A673 (cell line): ENCODE data around the gene IGFL3. TPM values are rescaled to one million over a fixed set of nuclear protein-coding genes. Genes with fewer than 3 reads are reported as not detected.

ENCODE experiments used
- BruUV-seq: library from RNA; stranded (reverse); fragments of 400-500 nt; replicated peaks from 2 replicates; lab custom pipeline; 2021; lab: Mats Ljungman, UMichigan
- CTCF ChIA-PET: fragments of 300-600 bp; sonication (Branson Sonifier 250); formaldehyde crosslinking; loops from one replicate; lab custom pipeline; 2022; ENCODE audit warnings: antibody characterized with exemption; lab: Charles Lee
- POLR2A ChIA-PET: fragments of 300-600 bp; sonication (Branson Sonifier 250); formaldehyde crosslinking; loops from one replicate; lab custom pipeline; 2022; ENCODE audit warnings: antibody characterized with exemption; ENCODE audit not compliant: low non-redundant PET; lab: Charles Lee
- DNase-seq: peaks from one replicate; pipeline ENCODE4 v3.0.0-alpha.2; 2015; ENCODE audit warnings: low spot score
- H3K27ac ChIP-seq: fragments of 200-600 bp; sonication (generic); 2 replicates; pipeline ENCODE4 v1.5.1; 2016; ENCODE audit warnings: mixed run types, low read depth, mild to moderate bottlenecking, mixed read lengths, antibody characterized with exemption, low read length; ENCODE audit not compliant: poor library complexity, severe bottlenecking
- H3K27me3 ChIP-seq: fragments of 200-600 bp; sonication (generic); replicated peaks from 2 replicates; pipeline ENCODE4 v1.6.1; 2017; ENCODE audit warnings: mixed run types, low read depth, mild to moderate bottlenecking, mixed read lengths, antibody characterized with exemption, low read length; ENCODE audit not compliant: insufficient read depth, poor library complexity
- H3K36me3 ChIP-seq: fragments of 200-600 bp; sonication (generic); 2 replicates; pipeline ENCODE4 v1.6.1; 2016; ENCODE audit warnings: mixed run types, mild to moderate bottlenecking, mixed read lengths, antibody characterized with exemption, low read length; ENCODE audit not compliant: insufficient read depth, poor library complexity, severe bottlenecking
- H3K4me1 ChIP-seq: fragments of 200-600 bp; sonication (generic); 2 replicates; pipeline ENCODE4 v1.6.1; 2017; ENCODE audit warnings: mixed run types, mild to moderate bottlenecking, mixed read lengths, antibody characterized with exemption, low read length; ENCODE audit not compliant: insufficient read depth, poor library complexity, severe bottlenecking
- H3K4me3 ChIP-seq: fragments of 200-600 bp; sonication (generic); 2 replicates; pipeline ENCODE4 v1.5.1; 2016; ENCODE audit warnings: low read depth, mixed run types, mild to moderate bottlenecking, mixed read lengths, low read length; ENCODE audit not compliant: poor library complexity, severe bottlenecking
- H3K9me3 ChIP-seq: fragments of 200-600 bp; sonication (generic); 2 replicates; pipeline ENCODE4 v1.6.1; 2016; ENCODE audit warnings: mixed run types, low read depth, mild to moderate bottlenecking, mixed read lengths, antibody characterized with exemption, low read length; ENCODE audit not compliant: poor library complexity, severe bottlenecking
- EZH2 ChIP-seq: fragments of 200-600 bp; sonication (generic); IDR thresholded peaks from 2 replicates; pipeline ENCODE4 v1.6.1; 2017; ENCODE audit warnings: borderline replicate concordance, low read depth, mild to moderate bottlenecking, mixed read lengths, antibody characterized with exemption, low read length; ENCODE audit not compliant: poor library complexity, severe bottlenecking
- intact Hi-C: fragments of 100-400 bp; cut with micrococcal nuclease; formaldehyde crosslinking; loops from one replicate; pipeline ENCODE4 v1.10.0; 2022; ENCODE audit not compliant: unreplicated experiment
- total RNA-seq: library from RNA; stranded (reverse); gene quantifications from 2 replicates; pipeline ENCODE4 v1.2.3, GENCODE V29; 2021
- TF ChIP-seq, protein P1 (sequence below): fragments of 300-800, 200-600 bp; sonication (generic); conservative IDR thresholded peaks from 2 replicates; pipeline ENCODE4 v1.5.1; 2017; ENCODE audit warnings: low read depth, mild to moderate bottlenecking, antibody characterized with exemption, low read length, moderate library complexity, mixed read lengths

IGFL3 gene
- total RNA-seq, 1 experiment from 2014 or later = not detected

DNA sequence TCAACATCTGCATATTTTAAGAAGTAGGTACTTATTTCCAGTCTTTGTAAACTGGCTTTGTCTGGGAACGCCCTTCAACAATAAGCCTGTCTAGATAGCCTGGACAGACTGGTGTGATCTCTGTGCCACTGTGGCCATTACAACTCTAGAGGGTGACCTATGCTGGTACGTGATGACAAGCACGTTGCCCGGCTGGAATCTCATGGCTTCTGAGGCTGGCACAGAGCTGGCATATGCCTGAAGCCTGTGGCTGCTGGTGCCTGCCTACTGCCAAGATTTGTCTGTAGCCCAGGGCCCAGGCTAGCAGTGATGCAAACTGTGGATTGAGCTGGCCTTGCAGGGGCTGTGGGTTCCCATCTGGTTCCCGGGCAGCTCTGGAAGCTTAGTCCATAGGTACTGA lies 34.0 kb downstream of the IGFL3 start:
- ChIA-PET POLR2A (no interaction called here), CTCF (no interaction called here)
- Histone ChIP-seq H3K4me3 (no peak overlapping the region), H3K4me1 (no peaks in the 10 kb centered on the region), H3K36me3 (no peaks in the 10 kb centered on the region), H3K9me3 (peaks cover 5% of the 10 kb centered on the region), H3K27me3 (peaks cover 4% of the 10 kb centered on the region), H3K27ac (no peak overlapping the region)
- no peak for TF ChIP-seq EZH2
- TF ChIP-seq, protein P1, sequence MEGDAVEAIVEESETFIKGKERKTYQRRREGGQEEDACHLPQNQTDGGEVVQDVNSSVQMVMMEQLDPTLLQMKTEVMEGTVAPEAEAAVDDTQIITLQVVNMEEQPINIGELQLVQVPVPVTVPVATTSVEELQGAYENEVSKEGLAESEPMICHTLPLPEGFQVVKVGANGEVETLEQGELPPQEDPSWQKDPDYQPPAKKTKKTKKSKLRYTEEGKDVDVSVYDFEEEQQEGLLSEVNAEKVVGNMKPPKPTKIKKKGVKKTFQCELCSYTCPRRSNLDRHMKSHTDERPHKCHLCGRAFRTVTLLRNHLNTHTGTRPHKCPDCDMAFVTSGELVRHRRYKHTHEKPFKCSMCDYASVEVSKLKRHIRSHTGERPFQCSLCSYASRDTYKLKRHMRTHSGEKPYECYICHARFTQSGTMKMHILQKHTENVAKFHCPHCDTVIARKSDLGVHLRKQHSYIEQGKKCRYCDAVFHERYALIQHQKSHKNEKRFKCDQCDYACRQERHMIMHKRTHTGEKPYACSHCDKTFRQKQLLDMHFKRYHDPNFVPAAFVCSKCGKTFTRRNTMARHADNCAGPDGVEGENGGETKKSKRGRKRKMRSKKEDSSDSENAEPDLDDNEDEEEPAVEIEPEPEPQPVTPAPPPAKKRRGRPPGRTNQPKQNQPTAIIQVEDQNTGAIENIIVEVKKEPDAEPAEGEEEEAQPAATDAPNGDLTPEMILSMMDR = no peak
- no TSS peak for BruUV-seq
- intact Hi-C loops = no loop called here
- DNase-seq = no peak

DNA sequence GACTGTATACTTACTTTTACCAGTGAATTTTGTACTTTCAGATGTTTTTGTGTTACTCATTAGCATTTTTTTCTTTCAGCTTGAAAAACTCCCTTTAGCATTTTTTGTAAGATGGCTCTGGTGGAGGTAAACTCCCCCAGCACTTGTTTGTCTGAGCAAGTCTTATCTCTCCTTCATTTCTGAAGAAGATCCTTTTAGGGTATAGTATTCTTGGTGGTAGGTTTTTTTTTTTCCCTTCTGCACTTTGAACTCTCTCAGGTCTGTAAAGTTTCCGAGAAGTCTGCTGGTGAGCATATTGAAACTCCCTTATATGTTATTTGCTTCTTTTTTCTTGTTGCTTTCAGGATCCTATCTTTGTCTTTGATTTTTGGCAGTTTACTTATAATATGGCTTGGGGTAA lies 35.1 kb downstream of the IGFL3 start:
- POLR2A ChIA-PET = no interaction called here
- BruUV-seq = no TSS peak

DNA sequence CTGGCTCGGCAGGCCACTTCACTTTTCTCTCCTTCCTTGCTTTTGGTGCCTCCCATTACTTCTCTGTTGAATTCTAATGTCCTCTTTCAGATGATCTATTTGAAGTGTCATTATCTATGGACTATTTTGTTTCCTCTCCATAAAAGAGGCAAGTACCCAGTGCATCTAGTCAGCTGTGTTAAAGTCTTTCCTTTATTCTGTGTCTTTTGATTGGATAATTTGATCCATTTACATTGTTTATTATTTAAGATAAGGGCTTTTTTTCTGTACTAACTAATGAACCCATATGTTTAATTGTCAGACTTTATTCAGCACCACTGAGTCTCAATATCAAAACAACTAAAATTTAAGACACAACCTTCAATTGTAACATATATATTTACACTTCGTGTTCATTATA lies 36.4 kb downstream of the IGFL3 start:
- intact Hi-C loops = no loop called here
- BruUV-seq = no TSS peak
- Histone ChIP-seq H3K27ac (no peak overlapping the region), H3K4me3 (no peak overlapping the region), H3K4me1 (no peaks in the 10 kb centered on the region), H3K27me3 (peaks cover 4% of the 10 kb centered on the region), H3K9me3 (peaks cover 5% of the 10 kb centered on the region), H3K36me3 (no peaks in the 10 kb centered on the region)
- TF ChIP-seq, protein P1 = no peak
- TF ChIP-seq EZH2 = no peak
- ChIA-PET CTCF (no interaction called here), POLR2A (no interaction called here)
- DNase-seq = no peak

More for the DNA sequence above, 35.1 kb downstream of the IGFL3 start:
- intact Hi-C loops = no loop called here
- Histone ChIP-seq H3K27ac (no peak overlapping the region), H3K4me1 (no peaks in the 10 kb centered on the region), H3K4me3 (no peak overlapping the region), H3K9me3 (peaks cover 5% of the 10 kb centered on the region), H3K27me3 (peaks cover 4% of the 10 kb centered on the region), H3K36me3 (no peaks in the 10 kb centered on the region)
- TF ChIP-seq EZH2 = no peak
- TF ChIP-seq, protein P1 = no peak
- CTCF ChIA-PET = no interaction called here
- DNase-seq = no peak
